Measurements from ENCODE around the gene TMEM256.

GRCh38 chr17:7442142-7442541, 38.2 kb upstream of the TMEM256 start:
- TF ChIP-seq CTCF (IDR thresholded peaks at IDR 0.05) (no peak), POLR2AphosphoS5 (IDR thresholded peaks at IDR 0.05) (no peak), POLR2A (IDR thresholded peaks at IDR 0.05) (no peak)

Measured in breast epithelium (tissue), 3 donors.